HepG2 (cell line): ENCODE results near the gene TOMM40L. TPM values are rescaled to one million over a fixed set of nuclear protein-coding genes. Genes with fewer than 3 reads are reported as not detected.

Source experiments
- ASH2L ChIP-seq: fragments of 300-600, 200-600 bp; sonication (generic); IDR thresholded peaks from 2 replicates; pipeline ENCODE4 v1.7.0; 2017; ENCODE audit warnings: low read depth, mild to moderate bottlenecking, moderate library complexity, mixed read lengths, low read length; ENCODE audit not compliant: insufficient read length
- CREB1 ChIP-seq, 2 experiments: fragments of 450-650 bp in 1 of 2; IDR thresholded peaks; 2 replicates each; pipeline ENCODE4 v1.6.1; 2016 to 2017; ENCODE audit warnings: control low read depth in 1 of 2, mild to moderate bottlenecking in 1 of 2, missing compliant biosample characterization in 1 of 2, missing genetic modification characterization in 1 of 2
- CTCF ChIP-seq: sonication (generic); formaldehyde crosslinking; IDR thresholded peaks from 2 replicates; pipeline ENCODE4 v1.5.0; 2020; ENCODE audit warnings: mild to moderate bottlenecking, missing genetic modification reagents, moderate library complexity
- ESRRA ChIP-seq: sonication (generic); formaldehyde crosslinking; IDR thresholded peaks from 2 replicates; pipeline ENCODE4 v1.5.1; 2020; ENCODE audit warnings: mild to moderate bottlenecking, low read depth, missing genetic modification reagents
- FOXK2 ChIP-seq: fragments of 450-650 bp; IDR thresholded peaks from 2 replicates; pipeline ENCODE4 v1.6.1; 2016
- KAT8 ChIP-seq: IDR thresholded peaks from 2 replicates; pipeline ENCODE4 v1.6.1; 2016; ENCODE audit warnings: missing genetic modification reagents, missing compliant biosample characterization
- KLF11 ChIP-seq: IDR thresholded peaks from 2 replicates; pipeline ENCODE4 v1.6.1; 2016; ENCODE audit warnings: missing compliant biosample characterization
- KLF16 ChIP-seq, 2 experiments: sonication (generic) in 1 of 2; formaldehyde crosslinking in 1 of 2; IDR thresholded peaks; 2 replicates each; pipeline versions ENCODE4 v1.6.1 to v1.8.0; 2016 to 2023; ENCODE audit warnings: missing genetic modification reagents in 2 of 2, missing compliant biosample characterization in 1 of 2
- MED8 ChIP-seq: sonication (generic); formaldehyde crosslinking; IDR thresholded peaks from 2 replicates; pipeline ENCODE4 v1.8.1; 2023; ENCODE audit warnings: mild to moderate bottlenecking, missing genetic modification reagents; ENCODE audit not compliant: insufficient replicate concordance
- NFYB ChIP-seq: sonication (generic); formaldehyde crosslinking; IDR thresholded peaks from 2 replicates; pipeline ENCODE4 v1.4.0; 2020; ENCODE audit warnings: missing genetic modification reagents
- SOX5 ChIP-seq: IDR thresholded peaks from 2 replicates; pipeline ENCODE4 v1.6.1; 2016; ENCODE audit warnings: borderline replicate concordance
- TAF1 ChIP-seq: sonication (generic); formaldehyde crosslinking; IDR thresholded peaks from 2 replicates; pipeline ENCODE4 v1.4.0; 2020; ENCODE audit warnings: missing genetic modification reagents
- TFE3 ChIP-seq: IDR thresholded peaks from 2 replicates; pipeline ENCODE4 v1.6.1; 2016
- UBTF ChIP-seq: sonication (generic); formaldehyde crosslinking; IDR thresholded peaks from 2 replicates; pipeline ENCODE4 v1.4.0; 2020; ENCODE audit warnings: mild to moderate bottlenecking, missing genetic modification reagents
- YY1 ChIP-seq: IDR thresholded peaks from 2 replicates; pipeline ENCODE4 v1.6.1; 2011; ENCODE audit warnings: low read length, low read depth, moderate library complexity, mild to moderate bottlenecking; ENCODE audit not compliant: insufficient read depth, insufficient replicate concordance
- ZFP90 ChIP-seq: sonication (generic); formaldehyde crosslinking; IDR thresholded peaks from 2 replicates; pipeline ENCODE4 v1.8.0; 2022; ENCODE audit warnings: missing genetic modification reagents, mild to moderate bottlenecking, inconsistent platforms, borderline replicate concordance
- ZNF18 ChIP-seq: sonication (generic); formaldehyde crosslinking; IDR thresholded peaks from 2 replicates; pipeline ENCODE4 v1.8.0; 2022; ENCODE audit warnings: mild to moderate bottlenecking, missing genetic modification reagents; ENCODE audit not compliant: insufficient replicate concordance
- ZNF224 ChIP-seq: sonication (generic); formaldehyde crosslinking; IDR thresholded peaks from 2 replicates; pipeline ENCODE4 v1.5.0; 2020; ENCODE audit warnings: mild to moderate bottlenecking, missing genetic modification reagents
- ZNF614 ChIP-seq: IDR thresholded peaks from 2 replicates; pipeline ENCODE4 v1.6.1; 2018; ENCODE audit warnings: missing biosample characterization, missing genetic modification reagents, inconsistent platforms, borderline replicate concordance
- ZNF704 ChIP-seq: sonication (generic); formaldehyde crosslinking; IDR thresholded peaks from 2 replicates; pipeline ENCODE4 v1.8.1; 2023; ENCODE audit warnings: mild to moderate bottlenecking, inconsistent platforms, moderate library complexity, missing genetic modification reagents, borderline replicate concordance
- polyA plus RNA-seq, 8 experiments: library from polyadenylated mRNA; depleted of rRNA in 3 of 8; stranded (reverse) in 7 of 8; unstranded in 1 of 8; fragments of >200 nt; fragmentation: Illumina TruSeq in 4 of 8; extraction: Trizol in 4 of 8; gene quantifications; 2 replicates each; pipeline versions ENCODE4 v1.2.1 to v1.2.3, GENCODE V29; 2011 to 2016; ENCODE audit warnings: low read depth in 4 of 8, missing spikeins in 1 of 8, mixed read lengths in 1 of 8; ENCODE audit not compliant: insufficient read depth in 1 of 8
- total RNA-seq, 5 experiments: library from RNA; depleted of rRNA; stranded (reverse); fragments of >200 nt; fragmentation: Illumina TruSeq; extraction: Trizol; gene quantifications; 2 replicates each; pipeline ENCODE4 v1.2.3, GENCODE V29; 2016; ENCODE audit warnings: low read depth in 1 of 5

Gene TOMM40L
- total and polyA plus RNA-seq, 2 of the 13 experiments (the other 11 are each of a cell fraction or from before 2014, with no cell fraction given): 14.1 to 26.2 TPM

GRCh38 chr1:161225534-161226319 is at the start of gene TOMM40L (continued):
- TF ChIP-seq ZNF18 (CRISPR knock-in tag) (peak; percentile 51), ZNF614 (CRISPR knock-in tag) (peak; percentile 52), KAT8 (CRISPR knock-in tag) (peak; percentile 51; the same call in 1 of the 2 replicates), CREB1 (IDR thresholded peaks at IDR 0.05) (peak; percentile 58; the same call in 1 of the 2 replicates), CREB1 (CRISPR knock-in tag; IDR thresholded peaks at IDR 0.05) (peak; percentile 74), CTCF (CRISPR knock-in tag) (peak; percentile 79), ZNF224 (CRISPR knock-in tag) (peak; percentile 41; the same call in 1 of the 2 replicates), UBTF (CRISPR knock-in tag) (peak; percentile 58), NFYB (peak; percentile 92), FOXK2 (peak; percentile 19; the same call in 1 of the 2 replicates), ESRRA (CRISPR knock-in tag) (0 out of 2 replicates have a peak, but pooled peaks have one; percentile 26), TFE3 (CRISPR knock-in tag) (peak; percentile 18; the same call in 1 of the 2 replicates), SOX5 (peak; percentile 27), KLF16 (CRISPR knock-in tag; IDR thresholded peaks at IDR 0.05) (peak in 1 of 2 experiments; percentile 46; a peak in 1 of 4 replicates), ASH2L (peak; percentile 17), KLF11 (no peak), YY1 (peak; percentile 100), MED8 (CRISPR knock-in tag) (no peak), TAF1 (CRISPR knock-in tag) (peak; percentile 80), ZNF704 (CRISPR knock-in tag) (peak; percentile 49; the same call in 1 of the 2 replicates), ZFP90 (CRISPR knock-in tag) (0 out of 2 replicates have a peak, but pooled peaks have one; percentile 45)
